Keratinocyte (primary cell): Measurements from ENCODE around the gene CYP39A1. TPM values are rescaled to one million over a fixed set of nuclear protein-coding genes. Genes with fewer than 3 reads are reported as not detected.

Experiments used
- DNase-seq: peaks from one replicate; pipeline ENCODE4 v3.0.0-alpha.2; 2011; ENCODE audit warnings: low read depth, missing footprints, low spot score
- FAIRE-seq: peaks from 2 replicates; lab custom pipeline; 2011; peaks lifted over from hg19 to GRCh38; lab: Jason Lieb, UNC
- H2AFZ ChIP-seq: 2 replicates; pipeline ENCODE4 v1.6.0; 2012; ENCODE audit warnings: low read length, control low read depth, inconsistent platforms; ENCODE audit not compliant: control insufficient read depth
- H3K27ac ChIP-seq: 2 replicates; pipeline ENCODE4 v1.5.1; 2011; ENCODE audit warnings: low read length; ENCODE audit not compliant: control insufficient read depth, insufficient read depth
- H3K27me3 ChIP-seq: 3 replicates; pipeline ENCODE4 v1.6.0; 2011; ENCODE audit warnings: low read length; ENCODE audit not compliant: control insufficient read depth, insufficient read depth; ENCODE audit errors: extremely low read depth
- H3K36me3 ChIP-seq, 2 experiments: 2 replicates in 1 of 2; 3 replicates in 1 of 2; pipeline ENCODE4 v1.5.1; 2011; ENCODE audit warnings: low read length in 2 of 2, mild to moderate bottlenecking in 1 of 2; ENCODE audit not compliant: control insufficient read depth in 2 of 2, insufficient read depth in 2 of 2; ENCODE audit errors: extremely low read depth in 1 of 2
- H3K4me1 ChIP-seq: 3 replicates; pipeline ENCODE4 v1.5.1; 2011; ENCODE audit warnings: low read length; ENCODE audit not compliant: control insufficient read depth, insufficient read depth; ENCODE audit errors: extremely low read depth
- H3K4me2 ChIP-seq: 3 replicates; pipeline ENCODE4 v1.6.0; 2011; ENCODE audit warnings: low read depth, low read length; ENCODE audit not compliant: control insufficient read depth, insufficient read depth; ENCODE audit errors: extremely low read depth
- H3K4me3 ChIP-seq, 3 experiments: fragments of 200-600 bp in 1 of 3; sonication (generic) in 1 of 3; 2 replicates in 2 of 3; 3 replicates in 1 of 3; pipeline ENCODE4 v1.5.1; 2011 to 2016; ENCODE audit warnings: low read length in 3 of 3, mild to moderate bottlenecking in 3 of 3, control low read depth in 2 of 3, inconsistent platforms in 1 of 3, low read depth in 1 of 3, mixed read lengths in 1 of 3, mixed run types in 1 of 3, moderate library complexity in 1 of 3; ENCODE audit not compliant: control insufficient read depth in 2 of 3, insufficient read depth in 2 of 3; ENCODE audit errors: extremely low read depth in 1 of 3
- H3K79me2 ChIP-seq: 2 replicates; pipeline ENCODE4 v1.6.0; 2012; ENCODE audit warnings: low read length; ENCODE audit not compliant: control insufficient read depth, insufficient read depth
- H3K9ac ChIP-seq: 3 replicates; pipeline ENCODE4 v1.6.0; 2011; ENCODE audit warnings: low read length; ENCODE audit not compliant: control insufficient read depth, insufficient read depth; ENCODE audit errors: extremely low read depth
- H3K9me1 ChIP-seq: 3 replicates; pipeline ENCODE4 v1.6.0; 2011; ENCODE audit warnings: low read length; ENCODE audit not compliant: control insufficient read depth, insufficient read depth; ENCODE audit errors: extremely low read depth
- H3K9me3 ChIP-seq: 2 replicates; pipeline ENCODE4 v1.5.1; 2012; ENCODE audit warnings: low read depth, low read length; ENCODE audit not compliant: control insufficient read depth
- H4K20me1 ChIP-seq: 3 replicates; pipeline ENCODE4 v1.6.0; 2011; ENCODE audit warnings: low read length; ENCODE audit not compliant: control insufficient read depth, insufficient read depth; ENCODE audit errors: extremely low read depth
- EZH2 ChIP-seq: IDR thresholded peaks from one replicate; pipeline ENCODE4 v1.6.1; 2012; ENCODE audit warnings: inconsistent platforms, mild to moderate bottlenecking, low read length, moderate library complexity
- dilution Hi-C: fragments of 300-500 bp; cut with MboI; formaldehyde crosslinking; loops from one replicate; pipeline ENCODE4 v1.7.0; 2020; ENCODE audit warnings: low sequenced_read_pairs; ENCODE audit not compliant: extremely low pct_ligation_motif_present
- polyA plus RNA-seq, 5 experiments: library from polyadenylated mRNA; depleted of rRNA in 3 of 5; stranded (reverse) in 3 of 5; stranded (forward) in 1 of 5; unstranded in 1 of 5; fragments of >200 nt; gene quantifications; 1 replicate in 1 of 5; 2 replicates in 3 of 5; 3 replicates in 1 of 5; pipeline versions ENCODE4 v1.2.1 to v1.2.3, GENCODE V29; 2011 to 2012; ENCODE audit warnings: missing spikeins in 2 of 5, low read depth in 1 of 5, low replicate concordance in 1 of 5
- TF ChIP-seq, protein P1 (sequence below), 3 experiments: IDR thresholded peaks in 1 of 3; conservative IDR thresholded peaks in 1 of 3; optimal IDR thresholded peaks in 1 of 3; 2 replicates in 2 of 3; 3 replicates in 1 of 3; pipeline versions ENCODE3 to v1.5.1; 2011; ENCODE audit warnings: low read length in 3 of 3, mild to moderate bottlenecking in 3 of 3, moderate library complexity in 2 of 3, control low read depth in 1 of 3, inconsistent platforms in 1 of 3; ENCODE audit not compliant: insufficient read depth in 2 of 3; ENCODE audit errors: extremely low read depth in 1 of 3

CYP39A1 gene
- polyA plus RNA-seq, 1 donor (not counting 4 experiments of a cell fraction or from before 2014, with no cell fraction given), result 1.6 TPM

DNA sequence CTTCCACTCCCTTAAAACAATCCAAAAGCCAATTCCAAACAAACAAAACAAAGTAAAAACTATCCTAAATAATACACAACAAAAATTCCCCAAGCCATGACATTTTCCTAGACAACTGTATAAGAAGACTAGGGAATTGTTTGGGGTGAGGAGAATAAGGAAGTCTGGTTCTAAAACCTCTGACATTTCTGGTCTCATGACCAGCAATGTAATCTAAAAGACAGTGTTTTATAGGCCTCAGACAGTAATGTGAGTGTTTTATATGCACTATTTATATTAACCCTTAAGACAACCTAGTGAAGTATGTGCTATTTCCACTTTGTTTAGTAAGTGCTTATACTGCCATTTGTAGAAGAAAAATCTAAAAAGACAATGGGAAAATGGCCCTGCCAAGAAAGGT is 148.4 kb downstream of the CYP39A1 start:
- H3K79me2 ChIP-seq, result no peaks in the 10 kb centered on the region
- no peak overlapping the region for H3K4me3 ChIP-seq
- H3K9ac ChIP-seq, result no peak overlapping the region
- no peaks in the 10 kb centered on the region for H3K9me3 ChIP-seq
- H3K4me1 ChIP-seq, result no peaks in the 10 kb centered on the region
- H2AFZ ChIP-seq, result no peak overlapping the region
- dilution Hi-C loops, result no loop called here
- H3K4me2 ChIP-seq, result no peak overlapping the region
- no peak overlapping the region for H3K27ac ChIP-seq
- FAIRE-seq (no peak), DNase-seq (no peak)
- H3K9me1 ChIP-seq, result no peaks in the 10 kb centered on the region
- no peaks in the 10 kb centered on the region for H3K27me3 ChIP-seq
- H4K20me1 ChIP-seq, result no peaks in the 10 kb centered on the region
- TF ChIP-seq, protein P1, sequence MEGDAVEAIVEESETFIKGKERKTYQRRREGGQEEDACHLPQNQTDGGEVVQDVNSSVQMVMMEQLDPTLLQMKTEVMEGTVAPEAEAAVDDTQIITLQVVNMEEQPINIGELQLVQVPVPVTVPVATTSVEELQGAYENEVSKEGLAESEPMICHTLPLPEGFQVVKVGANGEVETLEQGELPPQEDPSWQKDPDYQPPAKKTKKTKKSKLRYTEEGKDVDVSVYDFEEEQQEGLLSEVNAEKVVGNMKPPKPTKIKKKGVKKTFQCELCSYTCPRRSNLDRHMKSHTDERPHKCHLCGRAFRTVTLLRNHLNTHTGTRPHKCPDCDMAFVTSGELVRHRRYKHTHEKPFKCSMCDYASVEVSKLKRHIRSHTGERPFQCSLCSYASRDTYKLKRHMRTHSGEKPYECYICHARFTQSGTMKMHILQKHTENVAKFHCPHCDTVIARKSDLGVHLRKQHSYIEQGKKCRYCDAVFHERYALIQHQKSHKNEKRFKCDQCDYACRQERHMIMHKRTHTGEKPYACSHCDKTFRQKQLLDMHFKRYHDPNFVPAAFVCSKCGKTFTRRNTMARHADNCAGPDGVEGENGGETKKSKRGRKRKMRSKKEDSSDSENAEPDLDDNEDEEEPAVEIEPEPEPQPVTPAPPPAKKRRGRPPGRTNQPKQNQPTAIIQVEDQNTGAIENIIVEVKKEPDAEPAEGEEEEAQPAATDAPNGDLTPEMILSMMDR (optimal IDR thresholded peaks at IDR 0.05 in 1 of 3, IDR thresholded peaks at IDR 0.05 in 1 of 3, conservative IDR thresholded peaks at IDR 0.05 in 1 of 3; ENCODE audit: extremely low read depth in 1 of 3, insufficient read depth in 2 of 3, low read length in 3 of 3), result no peak
- TF ChIP-seq EZH2, result no peak
- no peaks in the 10 kb centered on the region for H3K36me3 ChIP-seq

DNA sequence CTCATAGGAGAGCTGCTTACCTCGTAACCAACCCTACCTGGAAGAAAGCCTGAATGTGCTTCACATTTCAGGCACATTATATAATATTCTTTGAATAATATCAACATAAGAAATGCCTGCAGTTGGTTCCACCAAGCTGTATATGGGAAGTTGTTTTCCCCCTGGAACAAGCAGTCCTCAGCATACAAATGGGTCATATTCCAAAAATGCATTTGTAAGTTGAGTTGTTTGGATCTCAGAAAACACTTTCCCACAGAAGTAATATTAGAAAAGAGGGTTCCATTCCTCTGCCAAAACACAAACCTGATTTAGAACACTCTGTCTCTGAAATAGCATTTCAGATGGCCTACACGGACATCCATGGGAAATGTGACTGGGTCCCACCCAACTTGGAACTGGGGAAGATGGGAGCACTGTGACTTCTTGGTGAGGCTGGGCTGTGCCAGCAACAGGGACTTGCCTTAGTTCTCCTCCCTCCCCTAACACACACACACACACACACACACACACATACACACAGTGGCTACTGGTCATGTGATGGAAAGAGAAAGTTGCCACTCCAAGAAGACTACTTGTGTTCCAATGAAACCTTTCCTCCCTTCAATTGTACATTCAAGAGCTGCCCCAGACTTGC is 150.0 kb downstream of the CYP39A1 start:
- Histone ChIP-seq H3K4me1 (no peaks in the 10 kb centered on the region), H3K4me3 (no peak overlapping the region), H3K27me3 (no peaks in the 10 kb centered on the region), H3K36me3 (no peaks in the 10 kb centered on the region), H3K27ac (no peak overlapping the region), H3K4me2 (no peak overlapping the region), H3K9me3 (no peaks in the 10 kb centered on the region), H3K9ac (no peak overlapping the region), H4K20me1 (no peaks in the 10 kb centered on the region), H2AFZ (no peak overlapping the region), H3K79me2 (no peaks in the 10 kb centered on the region), H3K9me1 (no peaks in the 10 kb centered on the region)
- no peak for FAIRE-seq
- TF ChIP-seq, protein P1 (optimal IDR thresholded peaks at IDR 0.05 in 1 of 3, IDR thresholded peaks at IDR 0.05 in 1 of 3, conservative IDR thresholded peaks at IDR 0.05 in 1 of 3; ENCODE audit: extremely low read depth in 1 of 3, insufficient read depth in 2 of 3, low read length in 3 of 3), result no peak
- no peak for TF ChIP-seq EZH2
- dilution Hi-C loops, result no loop called here
- no peak for DNase-seq
